Measurements from ENCODE around the gene TNFRSF6B.

TNFRSF6B gene

DNA sequence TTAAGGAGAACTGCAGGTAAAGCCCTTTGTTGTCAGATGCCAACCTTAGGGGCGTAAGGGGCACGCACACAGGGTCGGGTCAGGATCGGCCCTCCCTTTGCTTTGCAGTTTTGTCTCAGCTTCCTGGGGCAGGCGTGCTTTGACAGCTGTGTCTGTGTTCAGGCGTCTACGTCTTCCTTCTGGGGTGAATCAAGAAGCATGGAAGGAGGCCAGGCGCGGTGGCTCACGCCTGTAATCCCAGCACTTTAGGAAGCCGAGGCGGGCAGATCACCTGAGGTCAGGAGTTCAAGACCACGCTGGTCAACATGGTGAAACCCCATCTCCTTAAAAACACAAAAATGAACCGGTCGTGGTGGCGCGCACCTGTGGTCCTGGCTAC lies 12.7 kb downstream of the TNFRSF6B start:
- Histone ChIP-seq H3K4me3 (replicated peaks; ENCODE audit: insufficient read depth, low read length) (peak overlapping the region; percentile 93), H3K27ac (replicated peaks) (peak overlapping the region; percentile 87), H3K27me3 (ENCODE audit: insufficient read depth, poor library complexity, severe bottlenecking) (no peaks in the 10 kb centered on the region)
- TF ChIP-seq GABPA (IDR thresholded peaks at IDR 0.05; ENCODE audit: low read depth), result no peak
- no peak for TF ChIP-seq POLR2AphosphoS5 (IDR thresholded peaks at IDR 0.05; ENCODE audit: low read depth)
- no peak for TF ChIP-seq SPI1 (IDR thresholded peaks at IDR 0.05; ENCODE audit: borderline replicate concordance, low read depth)
- no peak for TF ChIP-seq CTCF (IDR thresholded peaks at IDR 0.05; ENCODE audit: insufficient read depth, low read length)
- no peak for DNase-seq (ENCODE audit: low read depth in 1 of 2, low spot score in 1 of 2)

- TF ChIP-seq SPI1 (IDR thresholded peaks at IDR 0.05; ENCODE audit: borderline replicate concordance, low read depth), result no peak
- no peak overlapping the region for H3K27ac ChIP-seq (replicated peaks)
- H3K27me3 ChIP-seq (ENCODE audit: insufficient read depth, poor library complexity, severe bottlenecking), result no peaks in the 10 kb centered on the region
- no peak overlapping the region for H3K4me3 ChIP-seq (replicated peaks; ENCODE audit: insufficient read depth, low read length)
- DNase-seq (ENCODE audit: low read depth in 1 of 2, low spot score in 1 of 2), result no peak
Measured at GRCh38 chr20:63711085-63711645, 14.7 kb downstream of the TNFRSF6B start.

DNA sequence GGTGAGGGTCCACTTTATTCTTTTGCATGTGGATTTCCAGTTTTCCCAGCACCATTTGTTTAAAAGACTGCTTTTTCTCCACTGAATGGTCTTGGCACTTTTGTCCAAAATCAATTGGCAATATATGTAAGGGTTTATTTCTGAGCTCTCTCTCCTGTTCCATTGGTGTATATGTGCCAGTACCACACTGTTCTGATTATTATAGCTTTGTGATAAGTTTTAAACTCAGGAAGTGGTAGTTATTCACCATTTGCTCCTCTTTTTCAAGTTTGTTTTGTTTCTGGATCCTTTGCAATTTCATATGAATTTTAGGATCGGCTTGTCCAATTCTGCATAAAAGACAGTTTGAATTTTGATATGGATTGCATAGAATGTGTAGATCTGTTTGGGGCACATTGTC lies 15.7 kb downstream of the TNFRSF6B start:
- DNase-seq (ENCODE audit: low read depth in 1 of 2, low spot score in 1 of 2), result no peak
- TF ChIP-seq REST (IDR thresholded peaks at IDR 0.05; ENCODE audit: insufficient replicate concordance, low read depth) (no peak), POLR2AphosphoS5 (IDR thresholded peaks at IDR 0.05; ENCODE audit: low read depth) (no peak), SPI1 (IDR thresholded peaks at IDR 0.05; ENCODE audit: borderline replicate concordance, low read depth) (no peak), GABPA (IDR thresholded peaks at IDR 0.05; ENCODE audit: low read depth) (no peak), CTCF (IDR thresholded peaks at IDR 0.05; ENCODE audit: insufficient read depth, low read length) (no peak)
- Histone ChIP-seq H3K27ac (replicated peaks) (no peak overlapping the region), H3K4me3 (replicated peaks; ENCODE audit: insufficient read depth, low read length) (no peak overlapping the region), H3K27me3 (ENCODE audit: insufficient read depth, poor library complexity, severe bottlenecking) (no peaks in the 10 kb centered on the region)

DNA sequence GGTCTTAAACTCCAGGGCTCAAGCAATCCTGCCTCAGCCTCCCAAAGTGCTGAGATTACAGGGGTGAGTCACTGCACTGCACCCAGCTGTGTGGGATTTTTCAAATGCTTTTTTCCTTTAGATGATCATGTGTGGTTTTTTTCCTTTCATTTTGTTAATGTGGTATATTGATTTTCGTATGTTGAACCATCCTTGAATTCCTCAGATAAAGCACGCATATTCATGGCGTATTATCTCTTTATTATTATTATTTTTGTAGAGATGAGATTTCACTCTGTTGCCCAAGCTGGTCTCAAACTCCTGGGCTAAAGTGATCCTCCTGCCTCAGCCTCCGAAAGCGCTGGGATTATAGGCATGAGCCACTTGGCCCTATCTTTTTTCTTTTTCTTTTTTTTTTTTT lies 18.4 kb downstream of the TNFRSF6B start:
- Histone ChIP-seq H3K4me3 (replicated peaks; ENCODE audit: insufficient read depth, low read length) (no peak overlapping the region), H3K27ac (replicated peaks) (no peak overlapping the region), H3K27me3 (ENCODE audit: insufficient read depth, poor library complexity, severe bottlenecking) (no peaks in the 10 kb centered on the region)
- DNase-seq (ENCODE audit: low read depth in 1 of 2, low spot score in 1 of 2), result no peak
- no peak for TF ChIP-seq SPI1 (IDR thresholded peaks at IDR 0.05; ENCODE audit: borderline replicate concordance, low read depth)
- no peak for TF ChIP-seq CTCF (IDR thresholded peaks at IDR 0.05; ENCODE audit: insufficient read depth, low read length)
- no peak for TF ChIP-seq GABPA (IDR thresholded peaks at IDR 0.05; ENCODE audit: low read depth)
- TF ChIP-seq POLR2AphosphoS5 (IDR thresholded peaks at IDR 0.05; ENCODE audit: low read depth), result no peak
- no peak for TF ChIP-seq REST (IDR thresholded peaks at IDR 0.05; ENCODE audit: insufficient replicate concordance, low read depth)
